SU-DHL-6 (cell line): ENCODE measurements around the gene GIMAP4.

Experiments
- H2AFZ ChIP-seq: fragments of 200-600 bp; sonication (generic); 2 replicates; pipeline ENCODE4 v1.6.1; 2014; ENCODE audit warnings: low read depth, mild to moderate bottlenecking, moderate library complexity, mixed read lengths, antibody characterized with exemption, low read length; ENCODE audit not compliant: severe bottlenecking
- H3F3A ChIP-seq: fragments of 200-600 bp; shearing (Covaris generic); 2 replicates; pipeline ENCODE4 v1.6.0; 2016; ENCODE audit warnings: antibody characterized with exemption, mild to moderate bottlenecking; ENCODE audit not compliant: insufficient read depth
- H3K27ac ChIP-seq: fragments of 200-600 bp; sonication (generic); 2 replicates; pipeline ENCODE4 v1.5.1; 2016; ENCODE audit warnings: low read depth, mild to moderate bottlenecking, low read length, moderate library complexity, mixed read lengths
- H3K27me3 ChIP-seq: fragments of 200-600 bp; sonication (generic), shearing (Covaris generic); 2 replicates; pipeline ENCODE4 v1.6.0; 2014; ENCODE audit warnings: mild to moderate bottlenecking, low read length
- H3K36me3 ChIP-seq: fragments of 200-600 bp; sonication (generic); 2 replicates; pipeline ENCODE4 v1.6.1; 2014; ENCODE audit warnings: mild to moderate bottlenecking, low read length, mixed read lengths
- H3K4me2 ChIP-seq: fragments of 300-600, 200-600 bp; shearing (Covaris generic), sonication (generic); 2 replicates; pipeline ENCODE4 v1.6.0; 2014; ENCODE audit warnings: low read length, low read depth, mild to moderate bottlenecking; ENCODE audit not compliant: poor library complexity, severe bottlenecking
- H3K4me3 ChIP-seq: fragments of 200-600 bp; sonication (generic); 2 replicates; pipeline ENCODE4 v1.5.1; 2014; ENCODE audit warnings: antibody characterized with exemption, low read length, mild to moderate bottlenecking, mixed read lengths; ENCODE audit not compliant: insufficient read depth, poor library complexity, severe bottlenecking
- H3K79me2 ChIP-seq: fragments of 200-600 bp; sonication (generic); 2 replicates; pipeline ENCODE4 v1.6.1; 2014; ENCODE audit warnings: mild to moderate bottlenecking, low read length, moderate library complexity; ENCODE audit not compliant: insufficient read depth
- H3K9ac ChIP-seq: fragments of 200-600 bp; sonication (generic); 2 replicates; pipeline ENCODE4 v1.7.0; 2014; ENCODE audit warnings: mild to moderate bottlenecking, low read length
- H3K9me2 ChIP-seq: fragments of 200-600 bp; sonication (generic); replicated peaks from 2 replicates; pipeline ENCODE4 v1.6.1; 2014; ENCODE audit warnings: low read length; ENCODE audit not compliant: insufficient read depth
- H3K9me3 ChIP-seq: fragments of 200-600 bp; sonication (generic); 2 replicates; pipeline ENCODE4 v1.6.1; 2014; ENCODE audit warnings: low read length, mixed read lengths; ENCODE audit not compliant: insufficient read depth
- H4K20me1 ChIP-seq: fragments of 200-600 bp; sonication (generic); 2 replicates; pipeline ENCODE4 v1.6.1; 2014; ENCODE audit warnings: low read depth, mild to moderate bottlenecking, antibody characterized with exemption, low read length, moderate library complexity, mixed read lengths
- EZH2phosphoT487 ChIP-seq: fragments of 200-600 bp; sonication (generic), shearing (Covaris generic); conservative IDR thresholded peaks from 2 replicates; pipeline ENCODE4 v1.6.1; 2018; ENCODE audit warnings: mild to moderate bottlenecking, antibody characterized with exemption, low read length, moderate library complexity, mixed read lengths
- TF ChIP-seq, protein P1 (sequence below): fragments of 200-600 bp; sonication (generic); IDR thresholded peaks from one replicate; pipeline ENCODE4 v1.5.1; 2017; ENCODE audit warnings: antibody characterized with exemption, mild to moderate bottlenecking, low read length, moderate library complexity; ENCODE audit not compliant: insufficient read depth, poor library complexity, severe bottlenecking

GIMAP4 gene

DNA sequence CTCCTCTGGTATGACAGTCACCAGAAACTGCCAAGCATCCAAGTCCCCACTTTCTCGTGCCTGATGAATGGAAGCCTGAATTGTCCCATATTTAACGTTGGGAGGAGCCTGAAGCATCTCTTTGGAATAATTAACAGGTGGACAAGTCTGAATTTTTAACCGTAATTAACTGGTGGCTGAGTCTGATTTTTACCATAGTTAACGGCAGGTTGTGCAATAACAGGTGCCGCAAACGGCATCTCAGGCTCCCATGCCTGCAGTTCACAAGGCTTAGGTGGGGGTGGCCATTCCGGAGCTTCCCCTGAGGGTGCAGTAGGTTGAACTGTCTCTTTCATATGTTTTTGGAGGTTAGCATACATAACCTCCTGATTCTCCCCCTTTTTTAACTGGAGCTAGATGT is 2.0 kb upstream of the GIMAP4 start:
- no peak overlapping the region for H3K27ac ChIP-seq
- no peak overlapping the region for H2AFZ ChIP-seq
- no peak overlapping the region for H3K4me2 ChIP-seq
- H3K9ac ChIP-seq = no peak overlapping the region
- TF ChIP-seq, protein P1, sequence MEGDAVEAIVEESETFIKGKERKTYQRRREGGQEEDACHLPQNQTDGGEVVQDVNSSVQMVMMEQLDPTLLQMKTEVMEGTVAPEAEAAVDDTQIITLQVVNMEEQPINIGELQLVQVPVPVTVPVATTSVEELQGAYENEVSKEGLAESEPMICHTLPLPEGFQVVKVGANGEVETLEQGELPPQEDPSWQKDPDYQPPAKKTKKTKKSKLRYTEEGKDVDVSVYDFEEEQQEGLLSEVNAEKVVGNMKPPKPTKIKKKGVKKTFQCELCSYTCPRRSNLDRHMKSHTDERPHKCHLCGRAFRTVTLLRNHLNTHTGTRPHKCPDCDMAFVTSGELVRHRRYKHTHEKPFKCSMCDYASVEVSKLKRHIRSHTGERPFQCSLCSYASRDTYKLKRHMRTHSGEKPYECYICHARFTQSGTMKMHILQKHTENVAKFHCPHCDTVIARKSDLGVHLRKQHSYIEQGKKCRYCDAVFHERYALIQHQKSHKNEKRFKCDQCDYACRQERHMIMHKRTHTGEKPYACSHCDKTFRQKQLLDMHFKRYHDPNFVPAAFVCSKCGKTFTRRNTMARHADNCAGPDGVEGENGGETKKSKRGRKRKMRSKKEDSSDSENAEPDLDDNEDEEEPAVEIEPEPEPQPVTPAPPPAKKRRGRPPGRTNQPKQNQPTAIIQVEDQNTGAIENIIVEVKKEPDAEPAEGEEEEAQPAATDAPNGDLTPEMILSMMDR = no peak
- no peak for TF ChIP-seq EZH2phosphoT487
- no peaks in the 10 kb centered on the region for H3K36me3 ChIP-seq
- no peaks in the 10 kb centered on the region for H3K79me2 ChIP-seq
- no peaks in the 10 kb centered on the region; the same call in 1 of the 2 replicates for H3K27me3 ChIP-seq
- H3K9me2 ChIP-seq = no peaks in the 10 kb centered on the region; the same call in 1 of the 2 replicates
- no peaks in the 10 kb centered on the region for H4K20me1 ChIP-seq
- no peak overlapping the region for H3K4me3 ChIP-seq
- no peaks in the 10 kb centered on the region for H3F3A ChIP-seq
- peaks cover 6% of the 10 kb centered on the region; the same call in 1 of the 2 replicates for H3K9me3 ChIP-seq

DNA sequence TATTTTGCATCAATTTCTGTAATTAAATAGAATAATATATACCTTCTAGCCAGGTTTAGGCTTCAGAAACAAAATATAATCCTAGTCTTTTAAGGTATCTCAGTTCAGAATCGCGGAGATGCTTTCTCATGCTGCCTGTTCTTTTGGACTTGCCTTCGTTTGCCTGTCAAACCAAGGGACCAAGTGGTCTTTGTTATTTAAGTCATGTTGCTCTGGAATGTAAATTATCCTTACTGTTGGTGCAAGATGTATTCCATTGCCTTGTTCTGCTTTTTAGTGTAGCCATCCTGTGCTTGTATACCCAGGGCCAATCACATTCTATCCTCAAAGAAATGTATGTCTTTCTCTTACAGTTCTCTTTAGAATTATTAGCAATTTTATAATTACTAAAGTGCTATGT is 1.1 kb upstream of the GIMAP4 start:
- no peak for TF ChIP-seq EZH2phosphoT487
- TF ChIP-seq, protein P1 = no peak
- no peak overlapping the region for H3K9ac ChIP-seq
- H3K9me2 ChIP-seq = no peaks in the 10 kb centered on the region
- no peaks in the 10 kb centered on the region for H4K20me1 ChIP-seq
- H3K79me2 ChIP-seq = no peaks in the 10 kb centered on the region
- H3K27me3 ChIP-seq = no peaks in the 10 kb centered on the region; the same call in 1 of the 2 replicates
- no peaks in the 10 kb centered on the region for H3F3A ChIP-seq
- no peak overlapping the region for H3K27ac ChIP-seq
- H3K36me3 ChIP-seq = no peaks in the 10 kb centered on the region
- H3K9me3 ChIP-seq = no peaks in the 10 kb centered on the region
- no peak overlapping the region for H2AFZ ChIP-seq
- H3K4me2 ChIP-seq = no peak overlapping the region
- H3K4me3 ChIP-seq = no peak overlapping the region

GRCh38 chr7:150566572-150566971 is 618 bp upstream of the GIMAP4 start:
- no peak overlapping the region for H3K27ac ChIP-seq
- H3K36me3 ChIP-seq = no peaks in the 10 kb centered on the region
- no peak overlapping the region for H3K9ac ChIP-seq
- H3K27me3 ChIP-seq = no peaks in the 10 kb centered on the region; the same call in 1 of the 2 replicates
- no peaks in the 10 kb centered on the region for H3F3A ChIP-seq
- H3K9me2 ChIP-seq = no peaks in the 10 kb centered on the region
- no peaks in the 10 kb centered on the region for H4K20me1 ChIP-seq
- TF ChIP-seq, protein P1 = no peak
- no peak for TF ChIP-seq EZH2phosphoT487
- H3K79me2 ChIP-seq = no peaks in the 10 kb centered on the region
- no peak overlapping the region for H3K4me2 ChIP-seq
- H3K9me3 ChIP-seq = no peaks in the 10 kb centered on the region
- H2AFZ ChIP-seq = no peak overlapping the region
- no peak overlapping the region for H3K4me3 ChIP-seq
